HEK293T (cell line): ENCODE measurements around the gene TRAF3.

Experiments
- CTCF ChIA-PET: fragments of 350-600 bp; formaldehyde crosslinking; extraction: SDS; loops from one replicate; lab custom pipeline; 2021; ENCODE audit warnings: antibody characterized with exemption, inconsistent platforms; lab: Yijun Ruan, JAX
- POLR2A ChIA-PET: fragments of 350-600 bp; formaldehyde crosslinking; extraction: SDS; loops from one replicate; lab custom pipeline; 2020; ENCODE audit warnings: antibody characterized with exemption, inconsistent platforms; lab: Yijun Ruan, JAX
- DNase-seq: peaks from one replicate; pipeline ENCODE4 v3.0.0; 2012; ENCODE audit warnings: mixed read lengths; ENCODE audit errors: extremely low spot score
- ARNT ChIP-seq: fragments of 450-650 bp; IDR thresholded peaks from 2 replicates; pipeline ENCODE4 v1.6.1; 2017; ENCODE audit warnings: mild to moderate bottlenecking
- BHLHE40 ChIP-seq: fragments of 450-650 bp; IDR thresholded peaks from 2 replicates; pipeline ENCODE4 v1.6.1; 2016; ENCODE audit warnings: mild to moderate bottlenecking, moderate library complexity, borderline replicate concordance
- CTBP1 ChIP-seq: fragments of 450-650 bp; IDR thresholded peaks from 2 replicates; pipeline ENCODE4 v1.6.1; 2016; ENCODE audit warnings: borderline replicate concordance
- ELF4 ChIP-seq: fragments of 450-650 bp; IDR thresholded peaks from 2 replicates; pipeline ENCODE4 v1.6.1; 2017; ENCODE audit warnings: antibody characterized with exemption
- FOXA1 ChIP-seq: fragments of 450-650 bp; IDR thresholded peaks from 2 replicates; pipeline ENCODE4 v1.6.1; 2016; ENCODE audit warnings: mild to moderate bottlenecking
- FOXK2 ChIP-seq: fragments of 450-650 bp; IDR thresholded peaks from 2 replicates; pipeline ENCODE4 v1.6.1; 2016; ENCODE audit warnings: mild to moderate bottlenecking
- FOXM1 ChIP-seq: fragments of 450-650 bp; IDR thresholded peaks from 2 replicates; pipeline ENCODE4 v1.6.1; 2017; ENCODE audit warnings: mild to moderate bottlenecking, borderline replicate concordance
- HDGF ChIP-seq: fragments of 450-650 bp; IDR thresholded peaks from 2 replicates; pipeline ENCODE4 v1.6.1; 2017; ENCODE audit warnings: antibody characterized with exemption, borderline replicate concordance
- L3MBTL2 ChIP-seq: fragments of 450-650 bp; conservative IDR thresholded peaks from 2 replicates; pipeline ENCODE4 v1.6.1; 2016; ENCODE audit warnings: mild to moderate bottlenecking
- LEF1 ChIP-seq: fragments of 450-650 bp; IDR thresholded peaks from 2 replicates; pipeline ENCODE4 v1.6.1; 2017; ENCODE audit warnings: mild to moderate bottlenecking, borderline replicate concordance
- NFRKB ChIP-seq: fragments of 450-650 bp; IDR thresholded peaks from 2 replicates; pipeline ENCODE4 v1.6.1; 2016; ENCODE audit warnings: mild to moderate bottlenecking, moderate library complexity
- SP1 ChIP-seq: fragments of 450-650 bp; IDR thresholded peaks from 2 replicates; pipeline ENCODE4 v1.6.1; 2017
- SUZ12 ChIP-seq: fragments of 450-650 bp; IDR thresholded peaks from 2 replicates; pipeline ENCODE4 v1.6.1; 2016; ENCODE audit warnings: mild to moderate bottlenecking
- TARDBP ChIP-seq: fragments of 450-650 bp; IDR thresholded peaks from 2 replicates; pipeline ENCODE4 v1.6.1; 2016
- ZNF384 ChIP-seq: fragments of 450-650 bp; IDR thresholded peaks from 2 replicates; pipeline ENCODE4 v1.6.1; 2016
- TF ChIP-seq, protein P1 (sequence below): fragments of 450-650 bp; IDR thresholded peaks from 2 replicates; pipeline ENCODE4 v1.6.1; 2016

TRAF3 gene

DNA sequence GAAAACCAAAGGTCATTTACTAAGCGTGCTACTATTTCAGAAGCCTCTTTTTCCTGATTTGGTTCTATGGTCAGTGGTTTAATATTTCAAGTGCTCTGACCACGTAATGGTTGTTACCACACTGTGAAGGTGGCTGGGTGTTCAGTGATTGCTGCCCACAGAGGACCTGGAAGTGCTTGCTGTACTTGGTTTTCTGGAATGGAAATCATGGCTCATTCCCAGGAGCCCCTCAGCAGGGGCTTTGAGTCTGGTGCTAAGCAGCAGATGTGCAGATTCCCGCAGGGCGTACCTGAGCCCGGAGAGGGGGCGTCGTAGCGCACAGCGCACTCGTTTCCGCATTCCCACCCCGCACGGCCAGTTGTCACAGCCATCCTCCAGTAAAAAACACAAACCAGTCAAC is 50.5 kb downstream of the TRAF3 start:
- no peak for DNase-seq
- ChIA-PET POLR2A (no interaction called here), CTCF (no interaction called here)
- TF ChIP-seq L3MBTL2, result no peak
- no peak for TF ChIP-seq NFRKB
- no peak for TF ChIP-seq FOXM1
- TF ChIP-seq ARNT, result no peak
- TF ChIP-seq CTBP1, result no peak
- TF ChIP-seq SUZ12, result no peak
- TF ChIP-seq FOXK2, result no peak
- TF ChIP-seq FOXA1, result no peak
- no peak for TF ChIP-seq SP1
- TF ChIP-seq, protein P1, sequence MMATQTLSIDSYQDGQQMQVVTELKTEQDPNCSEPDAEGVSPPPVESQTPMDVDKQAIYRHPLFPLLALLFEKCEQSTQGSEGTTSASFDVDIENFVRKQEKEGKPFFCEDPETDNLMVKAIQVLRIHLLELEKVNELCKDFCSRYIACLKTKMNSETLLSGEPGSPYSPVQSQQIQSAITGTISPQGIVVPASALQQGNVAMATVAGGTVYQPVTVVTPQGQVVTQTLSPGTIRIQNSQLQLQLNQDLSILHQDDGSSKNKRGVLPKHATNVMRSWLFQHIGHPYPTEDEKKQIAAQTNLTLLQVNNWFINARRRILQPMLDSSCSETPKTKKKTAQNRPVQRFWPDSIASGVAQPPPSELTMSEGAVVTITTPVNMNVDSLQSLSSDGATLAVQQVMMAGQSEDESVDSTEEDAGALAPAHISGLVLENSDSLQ, result no peak
- TF ChIP-seq TARDBP, result no peak
- TF ChIP-seq ELF4, result no peak
- TF ChIP-seq LEF1, result no peak
- TF ChIP-seq HDGF, result no peak
- no peak for TF ChIP-seq ZNF384
- TF ChIP-seq BHLHE40, result no peak

DNA sequence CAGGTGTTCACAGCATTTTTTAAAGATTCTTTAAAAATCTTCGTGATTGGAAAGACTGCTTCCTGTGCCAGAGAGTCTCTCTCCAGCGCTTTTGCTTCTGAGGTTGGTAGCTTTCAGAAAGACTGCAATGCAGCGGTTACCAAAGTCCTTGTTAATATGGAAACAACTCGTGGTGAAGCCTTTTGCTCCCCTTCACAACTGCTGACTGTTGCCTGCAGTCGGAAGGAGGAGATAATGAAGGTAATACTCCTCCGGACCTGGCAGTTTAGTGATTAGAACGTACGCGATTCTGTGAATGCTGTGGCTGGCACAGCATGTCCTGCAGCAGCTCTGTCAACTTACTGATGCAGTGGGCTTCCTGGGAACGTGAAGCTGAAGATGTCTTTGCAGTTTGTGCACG is 50.9 kb downstream of the TRAF3 start:
- DNase-seq, result no peak
- CTCF ChIA-PET, result no interaction called here
- TF ChIP-seq ZNF384 (no peak), ARNT (no peak)
- POLR2A ChIA-PET, result no interaction called here

DNA sequence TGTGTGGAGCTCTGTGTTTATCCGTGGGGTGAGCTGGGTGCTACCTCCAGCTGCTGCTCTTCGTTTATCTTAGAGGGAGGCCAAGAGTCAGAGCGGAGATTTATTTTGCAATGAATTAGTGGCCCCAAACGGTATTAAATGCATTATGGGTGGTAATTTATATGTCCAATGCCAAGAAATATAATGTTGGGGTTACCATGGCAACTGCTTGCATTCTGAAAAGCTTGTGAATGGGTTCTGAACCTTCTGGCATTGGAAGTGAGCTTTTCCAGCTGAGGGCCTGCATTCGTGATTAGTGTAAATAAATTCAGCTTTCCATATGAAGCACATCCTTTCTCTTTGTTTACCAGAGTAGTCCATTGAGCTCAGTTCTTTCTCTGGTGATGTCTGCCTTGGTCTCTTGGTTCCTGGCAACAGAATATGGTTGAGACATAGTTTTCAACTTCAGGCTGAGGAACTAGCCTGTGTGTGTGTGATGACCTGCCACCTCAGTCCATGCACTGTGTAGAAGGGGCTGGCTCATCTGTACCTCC is 51.8 kb downstream of the TRAF3 start:
- TF ChIP-seq L3MBTL2 (no peak), NFRKB (no peak)
- CTCF ChIA-PET, result interaction anchor here (0.6 kb wide), 1 partner anchor 54 kb away, joined by 3 read pairs; no protein-coding TSS in a partner anchor
- POLR2A ChIA-PET, result no interaction called here
- DNase-seq, result no peak

DNA sequence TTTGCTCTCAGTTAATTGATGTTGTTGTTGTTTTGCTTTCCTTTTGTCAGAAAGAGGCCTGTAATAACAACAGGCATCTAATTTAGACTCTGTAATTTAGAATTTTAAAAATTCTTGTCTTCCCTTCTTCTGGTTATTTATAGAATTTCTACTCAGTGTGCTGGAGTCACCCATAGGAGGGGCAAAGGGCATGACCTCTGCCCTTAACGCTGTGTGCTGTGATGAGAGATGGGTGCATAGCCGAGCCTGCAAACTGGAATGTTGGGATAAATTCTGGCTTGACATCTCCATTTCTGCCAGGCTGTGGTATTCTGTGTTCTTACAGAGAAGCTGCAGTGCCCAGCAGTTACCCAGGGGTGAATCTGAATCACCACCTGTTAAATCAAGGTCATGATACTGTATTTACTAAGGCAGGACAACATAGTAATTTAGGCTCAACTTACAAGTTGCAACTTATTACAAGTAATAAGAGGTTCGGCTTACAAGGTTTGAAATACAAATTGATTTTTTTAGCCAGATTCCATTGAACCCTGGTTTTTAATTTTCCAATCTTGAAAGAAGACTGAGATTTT is 53.3 kb downstream of the TRAF3 start:
- ChIA-PET POLR2A (no interaction called here), CTCF (no interaction called here)
- DNase-seq, result no peak
- TF ChIP-seq TARDBP, result no peak
- TF ChIP-seq SP1, result no peak

DNA sequence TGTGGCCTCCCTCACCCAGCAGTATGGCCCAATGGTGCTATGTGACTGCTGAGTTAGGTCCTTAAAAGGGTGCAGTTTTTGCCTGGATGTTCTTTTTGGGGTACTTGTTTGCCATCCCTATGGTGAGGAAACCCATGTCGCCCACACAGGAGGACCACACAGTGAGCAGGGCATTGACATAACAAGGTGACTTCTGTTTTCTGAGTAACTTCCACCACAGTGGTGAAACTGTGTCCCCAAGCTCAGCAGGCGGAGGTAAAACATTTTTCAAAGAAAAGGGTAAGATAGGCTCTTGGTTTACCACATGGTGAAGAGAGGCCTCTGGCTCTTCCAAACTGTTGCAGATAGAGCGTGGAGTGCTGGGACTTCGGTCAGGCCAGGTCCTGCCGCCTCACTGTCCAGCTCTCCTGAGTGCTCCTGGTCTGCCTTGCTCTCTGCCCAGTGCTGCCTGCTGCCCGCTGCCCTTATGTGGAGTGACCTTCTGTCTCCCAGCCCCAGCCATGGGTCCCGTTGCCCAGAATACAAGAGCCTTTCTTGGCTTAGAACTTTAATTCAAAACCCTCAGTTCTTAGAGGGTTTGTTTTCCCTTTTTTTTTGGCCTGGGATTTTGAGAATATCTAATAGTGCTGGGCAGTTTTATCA is 54.0 kb downstream of the TRAF3 start:
- TF ChIP-seq SUZ12 (no peak), LEF1 (no peak), HDGF (no peak), ARNT (no peak), NFRKB (no peak), CTBP1 (no peak), ELF4 (no peak), TARDBP (no peak), FOXM1 (no peak), ZNF384 (no peak), FOXK2 (no peak), SP1 (no peak), L3MBTL2 (no peak), FOXA1 (no peak)
- TF ChIP-seq, protein P1, result no peak
- DNase-seq, result no peak
- ChIA-PET POLR2A (no interaction called here), CTCF (no interaction called here)

DNA sequence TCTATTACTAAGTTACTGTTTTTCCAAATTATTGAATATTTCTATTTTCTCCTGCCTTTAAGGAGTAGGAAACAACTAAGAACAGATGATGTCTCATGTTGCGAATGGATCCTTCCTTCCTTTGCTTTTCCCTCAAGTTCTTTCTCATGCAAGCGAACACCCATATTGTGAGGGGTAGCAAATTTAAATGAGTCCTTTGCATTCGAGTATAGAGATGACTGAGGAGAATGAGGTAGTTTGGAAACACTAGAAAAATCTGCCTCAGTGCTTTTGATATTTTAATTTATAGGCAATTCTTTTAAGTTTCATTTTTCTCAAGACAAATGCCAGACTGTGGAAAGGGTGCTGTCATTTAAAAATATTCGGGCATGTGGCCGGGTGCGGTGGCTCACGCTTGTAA is 56.1 kb downstream of the TRAF3 start:
- no peak for TF ChIP-seq HDGF
- TF ChIP-seq, protein P1, result no peak
- CTCF ChIA-PET, result no interaction called here
- POLR2A ChIA-PET, result no interaction called here
- DNase-seq, result no peak

DNA sequence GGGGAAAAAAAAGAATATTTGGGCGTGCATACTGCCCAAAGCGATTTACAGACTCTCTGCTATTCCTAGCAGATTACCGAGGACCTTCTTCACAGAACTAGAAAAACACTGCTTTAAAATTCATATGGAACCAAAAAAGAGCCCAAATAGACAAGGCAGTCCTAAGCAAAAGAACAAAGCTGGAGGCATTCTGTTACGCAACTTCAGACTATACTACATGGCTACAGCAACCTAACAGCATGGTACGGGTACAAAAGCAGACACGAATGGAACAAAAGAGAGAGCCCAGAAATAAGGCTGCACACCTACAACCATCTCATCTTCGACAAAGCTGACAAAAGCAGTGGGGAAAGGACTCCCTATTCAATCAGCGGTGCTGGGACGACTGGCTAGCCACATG is 56.7 kb downstream of the TRAF3 start:
- ChIA-PET CTCF (no interaction called here), POLR2A (no interaction called here)
- no peak for TF ChIP-seq SUZ12
- no peak for TF ChIP-seq FOXK2
- no peak for TF ChIP-seq TARDBP
- TF ChIP-seq NFRKB, result no peak
- TF ChIP-seq HDGF, result no peak
- no peak for TF ChIP-seq ELF4
- TF ChIP-seq, protein P1, result no peak
- no peak for TF ChIP-seq ZNF384
- TF ChIP-seq LEF1, result no peak
- no peak for TF ChIP-seq FOXA1
- no peak for TF ChIP-seq BHLHE40
- no peak for DNase-seq
